H1 (cell line): ENCODE results near the gene ITPK1.

Experiments used
- EZH2 ChIP-seq: fragments of 200-600 bp; sonication (generic); IDR thresholded peaks from 2 replicates; pipeline ENCODE4 v1.7.1; 2012; ENCODE audit warnings: low read depth, mild to moderate bottlenecking, moderate library complexity, low read length, inconsistent platforms; ENCODE audit not compliant: severe bottlenecking
- JUND ChIP-seq: IDR thresholded peaks from 2 replicates; pipeline ENCODE4 v1.6.1; 2011; ENCODE audit warnings: mild to moderate bottlenecking, improper control_type of control experiment, low read length
- MAFK ChIP-seq: IDR thresholded peaks from 2 replicates; pipeline ENCODE4 v1.6.1; 2012; ENCODE audit warnings: low read depth, mild to moderate bottlenecking, improper control_type of control experiment, low read length
- POLR2A ChIP-seq, 2 experiments: IDR thresholded peaks; 1 replicate in 1 of 2; 2 replicates in 1 of 2; pipeline ENCODE4 v1.6.1; 2011; ENCODE audit warnings: low read depth in 2 of 2, low read length in 2 of 2, mild to moderate bottlenecking in 2 of 2; ENCODE audit errors: control extremely low read depth in 1 of 2
- SRF ChIP-seq: IDR thresholded peaks from 2 replicates; pipeline ENCODE4 v1.6.1; 2011; ENCODE audit warnings: mild to moderate bottlenecking, low read depth, low read length, moderate library complexity
- TAF1 ChIP-seq: IDR thresholded peaks from 2 replicates; pipeline ENCODE4 v1.6.1; 2011; ENCODE audit warnings: mild to moderate bottlenecking, low read depth, low read length
- YY1 ChIP-seq: IDR thresholded peaks from 2 replicates; pipeline ENCODE4 v1.6.1; 2011; ENCODE audit warnings: low read depth, mild to moderate bottlenecking, low read length
- TF ChIP-seq, protein P1 (sequence below), 3 experiments: IDR thresholded peaks; 1 replicate in 2 of 3; 2 replicates in 1 of 3; pipeline versions ENCODE4 v1.5.1 to v1.6.1; 2011; ENCODE audit warnings: low read length in 3 of 3, mild to moderate bottlenecking in 3 of 3, inconsistent platforms in 2 of 3, low read depth in 1 of 3, moderate library complexity in 1 of 3; ENCODE audit not compliant: insufficient read depth in 1 of 3; ENCODE audit errors: control extremely low read depth in 1 of 3

DNA sequence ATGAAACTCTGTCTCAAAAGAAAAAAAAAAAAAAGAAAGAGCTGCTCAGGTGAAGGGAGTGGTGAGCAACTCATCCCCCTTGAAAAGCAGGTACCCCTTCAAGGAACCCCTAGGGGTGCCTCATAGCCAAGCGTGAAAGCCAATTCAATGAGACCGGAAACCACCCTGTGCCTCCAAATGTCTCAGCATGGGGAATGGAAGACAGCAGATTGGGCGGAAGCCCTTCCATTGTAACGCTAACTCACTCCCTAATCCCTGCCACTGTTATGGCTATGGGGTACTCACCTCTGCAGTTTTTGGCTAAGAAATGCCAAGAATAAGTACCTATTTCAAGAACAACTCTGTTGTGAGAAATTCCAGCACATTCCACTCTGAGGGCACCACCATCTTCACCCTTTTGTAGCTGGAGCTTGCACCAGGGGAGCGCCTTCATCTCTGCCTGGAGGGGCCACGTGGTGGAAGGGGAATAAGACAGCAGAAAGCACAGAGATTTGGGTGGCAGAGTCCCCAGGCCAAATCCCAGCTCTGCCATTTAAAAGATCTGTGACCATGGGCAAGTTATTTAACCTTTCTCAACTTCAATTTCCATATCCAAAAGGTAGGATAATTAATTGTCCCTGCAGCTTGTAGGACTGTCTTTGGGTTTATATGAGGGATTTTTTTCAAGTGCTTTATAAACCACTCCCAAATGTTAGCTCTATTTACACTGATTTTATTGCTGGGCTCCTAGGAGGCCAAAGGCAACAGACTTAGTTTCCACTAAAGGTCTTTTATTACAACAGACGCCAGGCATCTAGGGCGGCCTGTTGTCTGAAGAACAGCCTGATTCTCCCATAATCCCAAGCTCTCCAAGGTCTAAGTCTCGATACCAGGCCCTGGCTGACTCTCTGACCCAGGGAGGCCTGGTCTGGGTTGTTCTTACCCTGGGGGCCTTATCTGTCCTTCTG, 63.9 kb downstream of the ITPK1 start:
- TF ChIP-seq, protein P1, sequence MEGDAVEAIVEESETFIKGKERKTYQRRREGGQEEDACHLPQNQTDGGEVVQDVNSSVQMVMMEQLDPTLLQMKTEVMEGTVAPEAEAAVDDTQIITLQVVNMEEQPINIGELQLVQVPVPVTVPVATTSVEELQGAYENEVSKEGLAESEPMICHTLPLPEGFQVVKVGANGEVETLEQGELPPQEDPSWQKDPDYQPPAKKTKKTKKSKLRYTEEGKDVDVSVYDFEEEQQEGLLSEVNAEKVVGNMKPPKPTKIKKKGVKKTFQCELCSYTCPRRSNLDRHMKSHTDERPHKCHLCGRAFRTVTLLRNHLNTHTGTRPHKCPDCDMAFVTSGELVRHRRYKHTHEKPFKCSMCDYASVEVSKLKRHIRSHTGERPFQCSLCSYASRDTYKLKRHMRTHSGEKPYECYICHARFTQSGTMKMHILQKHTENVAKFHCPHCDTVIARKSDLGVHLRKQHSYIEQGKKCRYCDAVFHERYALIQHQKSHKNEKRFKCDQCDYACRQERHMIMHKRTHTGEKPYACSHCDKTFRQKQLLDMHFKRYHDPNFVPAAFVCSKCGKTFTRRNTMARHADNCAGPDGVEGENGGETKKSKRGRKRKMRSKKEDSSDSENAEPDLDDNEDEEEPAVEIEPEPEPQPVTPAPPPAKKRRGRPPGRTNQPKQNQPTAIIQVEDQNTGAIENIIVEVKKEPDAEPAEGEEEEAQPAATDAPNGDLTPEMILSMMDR (IDR thresholded peaks at IDR 0.05; ENCODE audit: control extremely low read depth in 1 of 3, insufficient read depth in 1 of 3, low read depth in 1 of 3, low read length in 3 of 3), result no peak
- TF ChIP-seq POLR2A (IDR thresholded peaks at IDR 0.05; ENCODE audit: control extremely low read depth in 1 of 2, low read depth in 2 of 2, low read length in 2 of 2), result no peak
- no peak for TF ChIP-seq MAFK
- peak; percentile 60 for TF ChIP-seq YY1
- no peak for TF ChIP-seq SRF
- no peak for TF ChIP-seq JUND
- TF ChIP-seq EZH2, result no peak
- TF ChIP-seq TAF1, result no peak
